ENCODE data around the gene SEMA3B.

- TF ChIP-seq POLR2A (IDR thresholded peaks at IDR 0.05) (peak; percentile 1 to 39), EP300 (IDR thresholded peaks at IDR 0.05) (no peak), POLR2AphosphoS5 (IDR thresholded peaks at IDR 0.05) (peak in 1 of 3 donors; percentile 59)
- TF ChIP-seq, protein P1, sequence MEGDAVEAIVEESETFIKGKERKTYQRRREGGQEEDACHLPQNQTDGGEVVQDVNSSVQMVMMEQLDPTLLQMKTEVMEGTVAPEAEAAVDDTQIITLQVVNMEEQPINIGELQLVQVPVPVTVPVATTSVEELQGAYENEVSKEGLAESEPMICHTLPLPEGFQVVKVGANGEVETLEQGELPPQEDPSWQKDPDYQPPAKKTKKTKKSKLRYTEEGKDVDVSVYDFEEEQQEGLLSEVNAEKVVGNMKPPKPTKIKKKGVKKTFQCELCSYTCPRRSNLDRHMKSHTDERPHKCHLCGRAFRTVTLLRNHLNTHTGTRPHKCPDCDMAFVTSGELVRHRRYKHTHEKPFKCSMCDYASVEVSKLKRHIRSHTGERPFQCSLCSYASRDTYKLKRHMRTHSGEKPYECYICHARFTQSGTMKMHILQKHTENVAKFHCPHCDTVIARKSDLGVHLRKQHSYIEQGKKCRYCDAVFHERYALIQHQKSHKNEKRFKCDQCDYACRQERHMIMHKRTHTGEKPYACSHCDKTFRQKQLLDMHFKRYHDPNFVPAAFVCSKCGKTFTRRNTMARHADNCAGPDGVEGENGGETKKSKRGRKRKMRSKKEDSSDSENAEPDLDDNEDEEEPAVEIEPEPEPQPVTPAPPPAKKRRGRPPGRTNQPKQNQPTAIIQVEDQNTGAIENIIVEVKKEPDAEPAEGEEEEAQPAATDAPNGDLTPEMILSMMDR (IDR thresholded peaks at IDR 0.05): peak; percentile 96 to 100
Observed at GRCh38 chr3:50260027-50260941, 8.7 kb upstream of the SEMA3B start.
